Measurements from ENCODE around the gene AUP1. TPM values are rescaled to one million over a fixed set of nuclear protein-coding genes. Genes with fewer than 3 reads are reported as not detected.

Gene AUP1
- 73.7 and 74.2 TPM in 2 replicates for total RNA-seq

GRCh38 chr2:74529357-74530238 lies at the start of gene AUP1, which contains the start of gene HTRA2:
Gene AUP1, minus strand, starts transcription at chr2:74529706. Its CDS starts 77 bp downstream, at chr2:74529629.
Gene HTRA2, plus strand, starts transcription at chr2:74529933. Its CDS starts 74 bp downstream, at chr2:74530007.

GRCh38 chr2:74553892-74554819 lies 24.6 kb upstream of the AUP1 start, which contains the start of the genes DOK1 and LOXL3:
Gene DOK1, plus strand, starts transcription at chr2:74554720. Its CDS starts 35 bp downstream, at chr2:74554755.
Gene LOXL3, minus strand, starts transcription at chr2:74553942. Its CDS starts 1,308 bp downstream, at chr2:74552634.

GRCh38 chr2:74525717-74526648 lies 3.5 kb downstream of the AUP1 start, which contains the start of gene DQX1:
Gene DQX1, minus strand, starts transcription at chr2:74526231. Its CDS starts 502 bp downstream, at chr2:74525729.

GRCh38 chr2:74514368-74515270 lies 14.9 kb downstream of the AUP1 start, which contains the start of gene TLX2:
Gene TLX2, plus strand, starts transcription at chr2:74514450. Its CDS starts 357 bp downstream, at chr2:74514807.

GRCh38 chr2:74507145-74507925 lies 22.2 kb downstream of the AUP1 start, which contains the start of gene PCGF1:
Gene PCGF1, minus strand, starts transcription at chr2:74507695. Its CDS starts 27 bp downstream, at chr2:74507668.

GRCh38 chr2:74499267-74499939 lies 30.1 kb downstream of the AUP1 start, which contains the start of gene LBX2:
Gene LBX2, minus strand, starts transcription at chr2:74499603. Its CDS starts 66 bp downstream, at chr2:74499537.

GRCh38 chr2:74482801-74483674 lies 46.5 kb downstream of the AUP1 start, which contains the start of the genes CCDC142 and TTC31:
Gene CCDC142, minus strand, starts transcription at chr2:74482998. Its CDS starts 161 bp downstream, at chr2:74482837.
Gene TTC31, plus strand, starts transcription at chr2:74483081. Its CDS starts 15 bp downstream, at chr2:74483096.

Other genes starting within 250 kb of the AUP1 start
- under 0.01 and 0.48 TPM in 2 replicates for gene SLC4A5, start 186.3 kb downstream of the AUP1 start, total RNA-seq
- 78.5 and 104 TPM in 2 replicates for gene DCTN1, start 149.4 kb downstream of the AUP1 start, total RNA-seq
- gene C2orf81, start 108.1 kb downstream of the AUP1 start, total RNA-seq = 0.72 and 2.1 TPM in 2 replicates
- gene WDR54, start 108.0 kb downstream of the AUP1 start, total RNA-seq = 64.2 and 88.8 TPM in 2 replicates
- 15.1 and 15.7 TPM in 2 replicates for gene RTKN, start 87.8 kb downstream of the AUP1 start, total RNA-seq
- 15.9 and 23.9 TPM in 2 replicates for gene INO80B, start 74.6 kb downstream of the AUP1 start, total RNA-seq
- 87.9 and 88.0 TPM in 2 replicates for gene WBP1, start 71.3 kb downstream of the AUP1 start, total RNA-seq
- gene MOGS, start 64.3 kb downstream of the AUP1 start, total RNA-seq = 101 and 103 TPM in 2 replicates
- 44.1 and 49.9 TPM in 2 replicates for gene MRPL53, start 57.0 kb downstream of the AUP1 start, total RNA-seq
- 8.4 and 9.8 TPM in 2 replicates for gene CCDC142, start 46.7 kb downstream of the AUP1 start, total RNA-seq
- 13.1 and 31.8 TPM in 2 replicates for gene TTC31, start 46.6 kb downstream of the AUP1 start, total RNA-seq
- 0.64 and 3.1 TPM in 2 replicates for gene LBX2, start 30.1 kb downstream of the AUP1 start, total RNA-seq
- gene PCGF1, start 22.0 kb downstream of the AUP1 start, total RNA-seq = 8.5 and 15.8 TPM in 2 replicates
- not detected in 2 replicates for gene TLX2, start 15.3 kb downstream of the AUP1 start, total RNA-seq
- gene DQX1, start 3.5 kb downstream of the AUP1 start, total RNA-seq = 0.39 TPM in 1 of 2 replicates, not detected in the other
- 25.6 and 28.8 TPM in 2 replicates for gene HTRA2, start 227 bp upstream of the AUP1 start, total RNA-seq
- 18.6 and 25.8 TPM in 2 replicates for gene LOXL3, start 24.2 kb upstream of the AUP1 start, total RNA-seq
- 11.8 and 16.9 TPM in 2 replicates for gene DOK1, start 25.0 kb upstream of the AUP1 start, total RNA-seq
- not detected in 2 replicates for gene M1AP, start 118.6 kb upstream of the AUP1 start, total RNA-seq
- 1.4 and 4.5 TPM in 2 replicates for gene SEMA4F, start 124.5 kb upstream of the AUP1 start, total RNA-seq